CD4-positive, CD25-positive, alpha-beta regulatory T cell (primary cell): ENCODE measurements around the gene CDK11B. TPM values are rescaled to one million over a fixed set of nuclear protein-coding genes. Genes with fewer than 3 reads are reported as not detected.

Experiments
- ATAC-seq, 2 donors: fragments of 150-1000 bp; cut with Tn5 transposase; one replicate each; pipeline ENCODE4 v1.10.0; 2021; ENCODE audit warnings: low read depth in 2 of 2, moderate number of reproducible peaks in 2 of 2, moderate library complexity in 1 of 2
- DNase-seq, 3 donors: peaks; one replicate each; pipeline versions ENCODE4 v3.0.0 to v3.0.0-alpha.2; 2012 to 2022; ENCODE audit warnings: mixed read lengths in 1 of 3
- H3K27ac ChIP-seq: one replicate; pipeline ENCODE4 v1.7.0; 2013; ENCODE audit warnings: mild to moderate bottlenecking, low read length; ENCODE audit not compliant: insufficient read depth, poor library complexity, severe bottlenecking
- H3K27me3 ChIP-seq: one replicate; pipeline ENCODE4 v1.7.0; 2013; ENCODE audit warnings: low read length; ENCODE audit not compliant: control insufficient read depth, insufficient read depth
- H3K36me3 ChIP-seq: one replicate; pipeline ENCODE4 v1.7.0; 2013; ENCODE audit warnings: mild to moderate bottlenecking, low read length, moderate library complexity; ENCODE audit not compliant: control insufficient read depth, insufficient read depth
- H3K4me1 ChIP-seq: 2 replicates; pipeline ENCODE4 v1.7.0; 2013; ENCODE audit warnings: mild to moderate bottlenecking, low read length; ENCODE audit not compliant: insufficient read depth, control insufficient read depth, poor library complexity, severe bottlenecking
- H3K4me3 ChIP-seq: one replicate; pipeline ENCODE4 v1.7.0; 2013; ENCODE audit warnings: low read depth, mild to moderate bottlenecking, low read length, moderate library complexity
- H3K9me3 ChIP-seq, 2 experiments: 1 replicate in 1 of 2; 2 replicates in 1 of 2; pipeline ENCODE4 v1.7.0; 2013; ENCODE audit warnings: low read length in 2 of 2, mild to moderate bottlenecking in 1 of 2, moderate library complexity in 1 of 2; ENCODE audit not compliant: control insufficient read depth in 2 of 2
- H3K27ac Mint-ChIP-seq, 3 donors: one replicate each; pipeline ENCODE4 v1.8.0; 2020 to 2022; ENCODE audit warnings: mild to moderate bottlenecking in 3 of 3, mixed read lengths in 3 of 3, moderate library complexity in 2 of 3
- H3K27me3 Mint-ChIP-seq: one replicate; pipeline ENCODE4 v1.8.0; 2022; ENCODE audit warnings: mild to moderate bottlenecking, mixed read lengths
- H3K36me3 Mint-ChIP-seq: one replicate; pipeline ENCODE4 v1.8.0; 2020; ENCODE audit warnings: mixed read lengths
- H3K4me1 Mint-ChIP-seq, 4 donors: one replicate each; pipeline ENCODE4 v1.8.0; 2020 to 2022; ENCODE audit warnings: mixed read lengths in 4 of 4, mild to moderate bottlenecking in 1 of 4
- H3K4me3 Mint-ChIP-seq, 4 donors: one replicate each; pipeline ENCODE4 v1.8.0; 2020 to 2022; ENCODE audit warnings: mild to moderate bottlenecking in 4 of 4, mixed read lengths in 4 of 4, moderate library complexity in 3 of 4
- H3K9me3 Mint-ChIP-seq, 7 donors: one replicate each; pipeline ENCODE4 v1.8.0; 2020 to 2022; ENCODE audit warnings: mixed read lengths in 7 of 7, mild to moderate bottlenecking in 3 of 7, moderate library complexity in 2 of 7
- polyA plus RNA-seq, 4 donors: library from polyadenylated mRNA; unstranded; fragments of 300-500 nt; fragmentation: Illumina TruSeq; gene quantifications; one replicate each; pipeline ENCODE4 v1.2.3, GENCODE V29; 2021
- total RNA-seq: library from RNA; stranded (reverse); gene quantifications from one replicate; pipeline ENCODE4 v1.2.3, GENCODE V29; 2022

CDK11B gene
- total and polyA plus RNA-seq, 5 donors from 2014 or later = 9.3 to 47.2 (median 9.8) TPM

DNA sequence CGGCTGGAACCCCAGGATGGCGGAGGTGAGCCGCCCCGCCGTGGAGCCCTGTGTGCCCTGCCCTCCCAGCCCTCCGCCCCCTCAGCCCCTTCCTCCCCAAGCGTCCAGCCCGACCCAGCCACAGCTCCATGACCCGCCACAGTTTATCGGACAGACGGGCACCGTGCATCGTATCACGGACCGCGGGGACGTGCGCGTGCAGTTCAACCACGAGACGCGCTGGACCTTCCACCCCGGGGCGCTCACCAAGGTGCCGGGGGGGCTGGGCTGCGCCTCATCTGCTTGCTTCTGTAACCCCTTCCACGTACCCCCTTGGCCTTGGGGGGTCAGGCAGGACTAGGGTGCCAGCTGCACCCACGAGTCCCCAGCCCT lies 33.4 kb downstream of the CDK11B start:
- no peak overlapping the region for H3K4me3 ChIP-seq
- H3K9me3 ChIP-seq = no peaks in the 10 kb centered on the region
- no peaks in the 10 kb centered on the region for H3K27me3 ChIP-seq
- H3K36me3 ChIP-seq = no peaks in the 10 kb centered on the region
- Mint-ChIP-seq H3K4me3 (no peak overlapping the region), H3K27ac (peak overlapping the region in 1 of 3 donors; percentile 62), H3K36me3 (no peaks in the 10 kb centered on the region), H3K4me1 (peaks cover 0 to 6% (median 3%) of the 10 kb centered on the region in 4 donors), H3K27me3 (peaks cover 4% of the 10 kb centered on the region), H3K9me3 (peaks cover 0 to 2% (median 0%) of the 10 kb centered on the region in 7 donors)
- H3K27ac ChIP-seq = no peak overlapping the region
- peaks cover 9% of the 10 kb centered on the region for H3K4me1 ChIP-seq
- no peak for ATAC-seq
- DNase-seq = no peak

DNA sequence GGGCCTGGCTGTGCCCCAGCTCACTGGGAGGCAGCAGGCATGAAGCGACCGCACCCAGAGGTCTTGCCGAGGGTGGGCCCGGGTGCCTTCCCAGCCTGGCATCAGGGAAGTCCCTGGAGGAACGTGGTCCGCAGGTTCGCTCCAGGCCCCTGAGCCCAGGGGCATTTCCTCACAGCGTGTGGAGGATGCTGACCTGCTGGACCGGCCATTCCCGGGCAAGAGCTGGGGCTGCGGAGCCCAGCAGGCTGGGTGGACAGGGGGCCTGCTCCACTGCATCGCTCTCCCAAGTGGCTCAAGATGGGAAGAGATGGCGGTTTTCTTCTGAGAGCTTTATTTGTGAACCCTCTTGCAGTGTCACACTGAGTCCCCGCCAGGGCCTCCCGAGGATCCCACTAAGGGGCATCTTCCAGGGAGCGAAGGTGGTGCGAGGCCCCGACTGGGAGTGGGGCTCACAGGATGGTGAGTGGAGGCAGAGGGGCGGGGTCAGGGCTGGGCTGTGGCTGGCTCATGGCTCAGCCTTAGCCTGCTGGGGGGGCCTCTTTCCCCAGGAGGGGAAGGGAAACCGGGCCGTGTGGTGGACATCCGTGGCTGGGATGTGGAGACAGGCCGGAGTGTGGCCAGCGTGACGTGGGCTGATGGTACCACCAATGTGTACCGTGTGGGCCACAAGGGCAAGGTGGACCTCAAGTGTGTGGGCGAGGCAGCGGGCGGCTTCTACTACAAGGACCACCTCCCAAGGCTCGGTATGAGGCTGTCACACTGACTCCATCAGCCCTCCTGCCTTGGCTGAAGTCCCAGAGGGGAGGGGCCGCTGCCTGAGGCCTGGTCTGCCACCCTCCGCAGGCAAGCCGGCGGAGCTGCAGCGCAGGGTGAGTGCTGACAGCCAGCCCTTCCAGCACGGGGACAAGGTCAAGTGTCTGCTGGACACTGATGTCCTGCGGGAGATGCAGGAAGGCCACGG lies 34.1 kb downstream of the CDK11B start:
- Mint-ChIP-seq H3K27ac (no peak overlapping the region), H3K36me3 (no peaks in the 10 kb centered on the region), H3K4me1 (peaks cover 0 to 3% (median 0%) of the 10 kb centered on the region in 4 donors), H3K4me3 (peak overlapping the region in 2 of 4 donors; percentile 38 to 49), H3K27me3 (no peaks in the 10 kb centered on the region), H3K9me3 (no peaks in the 10 kb centered on the region)
- H3K4me1 ChIP-seq = peaks cover 6% of the 10 kb centered on the region
- H3K27me3 ChIP-seq = no peaks in the 10 kb centered on the region
- H3K27ac ChIP-seq = no peak overlapping the region
- ATAC-seq = no peak
- H3K4me3 ChIP-seq = no peak overlapping the region
- no peaks in the 10 kb centered on the region for H3K36me3 ChIP-seq
- DNase-seq = no peak
- no peaks in the 10 kb centered on the region for H3K9me3 ChIP-seq

DNA sequence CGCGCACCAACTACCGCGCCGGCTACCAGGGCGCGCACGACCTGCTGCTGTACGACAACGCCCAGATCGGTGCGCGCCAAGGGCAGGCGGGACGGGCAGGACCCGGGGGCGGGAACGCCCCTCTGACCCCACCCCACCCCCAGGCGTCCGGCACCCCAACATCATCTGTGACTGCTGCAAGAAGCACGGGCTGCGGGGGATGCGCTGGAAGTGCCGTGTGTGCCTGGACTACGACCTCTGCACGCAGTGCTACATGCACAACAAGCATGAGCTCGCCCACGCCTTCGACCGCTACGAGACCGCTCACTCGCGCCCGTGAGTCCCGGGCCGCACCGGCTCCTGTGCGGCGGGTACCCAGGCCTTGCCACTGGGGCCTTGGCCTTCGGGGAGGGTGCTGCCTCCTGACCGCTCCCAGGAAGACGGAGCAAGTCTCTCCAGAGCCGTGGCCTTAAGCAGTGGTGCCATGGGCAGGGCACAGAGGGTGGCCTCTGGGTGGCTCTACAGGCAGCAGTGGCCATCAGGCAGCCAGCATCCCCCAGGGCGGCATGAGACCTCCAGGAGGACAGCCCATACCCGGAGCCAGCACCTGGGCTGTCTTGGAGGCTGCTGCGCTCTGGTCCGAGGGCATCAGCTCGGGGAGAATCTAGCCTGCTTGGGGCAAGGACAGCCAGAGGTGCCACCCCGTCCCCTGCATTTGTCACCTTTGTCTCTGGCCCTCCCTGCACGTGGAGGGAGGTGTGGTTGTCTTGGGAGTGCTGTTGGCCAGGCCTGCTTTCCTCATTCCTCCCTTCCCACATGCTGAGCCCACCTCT lies 35.0 kb downstream of the CDK11B start:
- H3K27me3 Mint-ChIP-seq = no peaks in the 10 kb centered on the region
- peaks cover 0 to 3% (median 0%) of the 10 kb centered on the region in 4 donors for H3K4me1 Mint-ChIP-seq
- Histone ChIP-seq H3K36me3 (no peaks in the 10 kb centered on the region), H3K9me3 (no peaks in the 10 kb centered on the region), H3K27ac (no peak overlapping the region), H3K4me3 (no peak overlapping the region), H3K27me3 (no peaks in the 10 kb centered on the region), H3K4me1 (no peaks in the 10 kb centered on the region)
- H3K9me3 Mint-ChIP-seq = no peaks in the 10 kb centered on the region
- ATAC-seq (no peak), DNase-seq (peak in 1 of 3 donors; percentile 1)
- no peaks in the 10 kb centered on the region for H3K36me3 Mint-ChIP-seq
- peak overlapping the region in 1 of 4 donors; percentile 38 for H3K4me3 Mint-ChIP-seq
- no peak overlapping the region for H3K27ac Mint-ChIP-seq

DNA sequence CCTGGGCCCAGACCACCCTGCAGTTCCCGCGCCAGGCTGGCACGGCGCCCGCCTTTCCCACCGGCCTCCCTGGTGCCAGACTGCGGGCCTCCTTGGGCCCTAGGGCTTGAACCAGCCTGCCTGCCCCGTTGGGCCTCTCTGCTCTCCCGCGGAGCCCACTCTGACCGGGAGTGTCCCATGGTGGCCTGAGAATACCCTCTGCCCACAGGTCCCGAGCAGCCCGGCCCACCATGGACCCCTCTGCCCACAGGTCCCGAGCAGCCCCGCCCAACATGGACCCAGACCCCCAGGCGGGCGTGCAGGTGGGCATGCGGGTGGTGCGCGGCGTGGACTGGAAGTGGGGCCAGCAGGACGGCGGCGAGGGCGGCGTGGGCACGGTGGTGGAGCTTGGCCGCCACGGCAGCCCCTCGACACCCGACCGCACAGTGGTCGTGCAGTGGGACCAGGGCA lies 35.6 kb downstream of the CDK11B start:
- no peaks in the 10 kb centered on the region for H3K27me3 Mint-ChIP-seq
- Histone ChIP-seq H3K4me3 (no peak overlapping the region), H3K4me1 (no peaks in the 10 kb centered on the region), H3K27ac (no peak overlapping the region), H3K27me3 (no peaks in the 10 kb centered on the region), H3K9me3 (no peaks in the 10 kb centered on the region), H3K36me3 (no peaks in the 10 kb centered on the region)
- H3K4me3 Mint-ChIP-seq = peak overlapping the region in 1 of 4 donors; percentile 79
- peaks cover 0 to 3% (median 0%) of the 10 kb centered on the region in 4 donors for H3K4me1 Mint-ChIP-seq
- H3K9me3 Mint-ChIP-seq = no peaks in the 10 kb centered on the region
- DNase-seq = peak in 1 of 3 donors; percentile 0
- no peak overlapping the region for H3K27ac Mint-ChIP-seq
- no peaks in the 10 kb centered on the region for H3K36me3 Mint-ChIP-seq
- no peak for ATAC-seq

DNA sequence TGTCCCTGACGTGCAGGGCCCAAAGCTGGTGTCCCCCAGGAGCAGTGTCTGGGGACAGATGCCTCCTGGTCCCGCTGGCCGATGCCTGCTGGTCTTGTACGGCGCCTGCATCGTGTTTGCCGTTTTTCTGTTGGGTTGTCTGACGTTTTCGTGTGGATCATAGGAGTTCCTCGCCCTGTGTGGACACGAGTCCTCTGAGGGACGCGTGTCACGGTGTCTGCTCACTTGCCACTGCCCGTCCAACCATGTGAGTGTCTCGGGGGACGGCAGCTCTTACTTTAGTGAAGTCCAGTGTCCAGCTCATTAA lies 36.1 kb downstream of the CDK11B start:
- no peaks in the 10 kb centered on the region for H3K4me1 ChIP-seq
- peaks cover 0 to 3% (median 0%) of the 10 kb centered on the region in 4 donors for H3K4me1 Mint-ChIP-seq
- H3K9me3 ChIP-seq = no peaks in the 10 kb centered on the region
- H3K9me3 Mint-ChIP-seq = no peaks in the 10 kb centered on the region
- peak overlapping the region in 2 of 3 donors; percentile 18 to 79 for H3K27ac Mint-ChIP-seq
- no peaks in the 10 kb centered on the region for H3K27me3 ChIP-seq
- peaks cover 2% of the 10 kb centered on the region for H3K36me3 ChIP-seq
- H3K4me3 ChIP-seq = no peak overlapping the region
- ATAC-seq (no peak), DNase-seq (no peak)
- peak overlapping the region in 2 of 4 donors; percentile 79 to 93 for H3K4me3 Mint-ChIP-seq
- H3K27ac ChIP-seq = no peak overlapping the region
- H3K36me3 Mint-ChIP-seq = no peaks in the 10 kb centered on the region
- no peaks in the 10 kb centered on the region for H3K27me3 Mint-ChIP-seq

DNA sequence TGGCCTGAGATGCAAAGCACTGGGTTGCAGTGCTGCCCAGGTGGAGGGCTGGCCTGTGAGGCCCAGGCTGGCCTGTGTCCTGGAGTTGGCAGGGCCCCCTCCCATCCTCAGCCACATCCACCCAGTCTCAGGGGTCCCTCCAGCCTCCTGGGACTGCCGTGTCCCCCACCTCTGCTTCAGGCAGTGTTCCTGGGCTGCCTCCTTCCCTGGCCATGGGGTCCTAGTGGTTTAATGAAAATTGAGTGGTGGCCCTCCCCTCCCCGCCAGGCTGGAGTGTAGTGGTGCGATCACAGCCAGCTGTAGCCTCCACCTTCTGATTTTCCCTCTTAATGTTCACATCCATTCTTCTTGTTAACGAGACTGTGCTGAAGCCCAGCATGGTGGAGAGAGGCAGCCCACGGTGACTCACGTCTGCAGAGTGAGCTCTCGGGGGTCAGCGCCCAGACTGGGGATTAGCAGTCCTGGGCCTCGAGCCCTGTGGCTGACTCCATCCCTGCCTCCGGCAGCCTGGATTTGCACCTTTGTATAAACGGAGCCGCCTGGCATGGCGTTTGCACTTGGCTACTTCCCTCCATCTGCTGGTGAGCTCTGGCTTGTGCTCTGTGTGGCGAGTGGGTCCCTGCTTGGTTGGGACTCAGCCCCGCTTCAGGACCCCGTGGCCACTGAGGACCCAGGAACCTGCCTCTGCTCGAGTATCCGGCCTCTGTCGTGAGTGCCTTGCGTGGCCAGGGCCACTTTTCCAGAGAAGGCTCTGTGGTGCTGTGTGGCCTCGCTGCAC lies 36.6 kb downstream of the CDK11B start:
- no peak overlapping the region for H3K27ac ChIP-seq
- no peak for ATAC-seq
- Mint-ChIP-seq H3K9me3 (no peaks in the 10 kb centered on the region), H3K4me3 (peak overlapping the region in 2 of 4 donors; percentile 38 to 79), H3K27ac (no peak overlapping the region), H3K36me3 (peaks cover 5% of the 10 kb centered on the region), H3K4me1 (peaks cover 0 to 7% (median under 1%) of the 10 kb centered on the region in 4 donors), H3K27me3 (no peaks in the 10 kb centered on the region)
- H3K27me3 ChIP-seq = no peaks in the 10 kb centered on the region
- H3K36me3 ChIP-seq = peaks cover 2% of the 10 kb centered on the region
- H3K4me3 ChIP-seq = no peak overlapping the region
- DNase-seq = peak in 1 of 3 donors; percentile 0
- H3K9me3 ChIP-seq = no peaks in the 10 kb centered on the region
- H3K4me1 ChIP-seq = peaks cover under 1% of the 10 kb centered on the region
